Astrocyte (in vitro differentiated cells and primary cell): Measurements from ENCODE around the gene FAM131C. TPM values are rescaled to one million over a fixed set of nuclear protein-coding genes. Genes with fewer than 3 reads are reported as not detected.

Source experiments
- DNase-seq: peaks from one replicate; pipeline ENCODE4 v3.0.0-alpha.2; 2010; ENCODE audit warnings: low read depth
- FAIRE-seq: peaks from 2 replicates; lab custom pipeline; 2011; peaks lifted over from hg19 to GRCh38; lab: Jason Lieb, UNC
- H2AFZ ChIP-seq: 2 replicates; pipeline ENCODE4 v1.6.0; 2012; ENCODE audit warnings: low read depth, low read length, inconsistent platforms
- H3K27ac ChIP-seq: 2 replicates; pipeline ENCODE4 v1.5.1; 2011; ENCODE audit warnings: low read depth, low read length, inconsistent platforms
- H3K27me3 ChIP-seq: 2 replicates; pipeline ENCODE4 v1.6.0; 2011; ENCODE audit warnings: low read length, inconsistent platforms; ENCODE audit not compliant: insufficient read depth
- H3K36me3 ChIP-seq: 2 replicates; pipeline ENCODE4 v1.5.1; 2011; ENCODE audit warnings: low read length, inconsistent platforms; ENCODE audit not compliant: insufficient read depth
- H3K4me1 ChIP-seq: 2 replicates; pipeline ENCODE4 v1.5.1; 2011; ENCODE audit warnings: low read length, inconsistent platforms; ENCODE audit not compliant: insufficient read depth
- H3K4me2 ChIP-seq: 2 replicates; pipeline ENCODE4 v1.6.0; 2012; ENCODE audit warnings: low read length, inconsistent platforms
- H3K4me3 ChIP-seq: 2 replicates; pipeline ENCODE4 v1.5.1; 2011; ENCODE audit warnings: low read depth, mild to moderate bottlenecking, low read length, inconsistent platforms; ENCODE audit not compliant: insufficient read depth
- H3K79me2 ChIP-seq: 2 replicates; pipeline ENCODE4 v1.6.0; 2012; ENCODE audit warnings: mild to moderate bottlenecking, low read length, inconsistent platforms; ENCODE audit not compliant: insufficient read depth
- H3K9ac ChIP-seq: 2 replicates; pipeline ENCODE4 v1.6.0; 2012; ENCODE audit warnings: mild to moderate bottlenecking, low read length, inconsistent platforms
- H3K9me3 ChIP-seq: 2 replicates; pipeline ENCODE4 v1.5.1; 2012; ENCODE audit warnings: low read depth, mild to moderate bottlenecking, low read length, inconsistent platforms; ENCODE audit not compliant: insufficient read depth
- H4K20me1 ChIP-seq: 2 replicates; pipeline ENCODE4 v1.6.0; 2012; ENCODE audit warnings: low read length, inconsistent platforms; ENCODE audit not compliant: insufficient read depth
- H3K27ac Mint-ChIP-seq: one replicate; pipeline ENCODE4 v1.8.0; 2021; ENCODE audit warnings: mild to moderate bottlenecking, mixed read lengths; ENCODE audit not compliant: unreplicated experiment
- H3K27me3 Mint-ChIP-seq: one replicate; pipeline ENCODE4 v1.8.0; 2021; ENCODE audit warnings: low read depth, mixed read lengths; ENCODE audit not compliant: unreplicated experiment
- H3K36me3 Mint-ChIP-seq: one replicate; pipeline ENCODE4 v1.8.0; 2021; ENCODE audit warnings: low read depth, mixed read lengths; ENCODE audit not compliant: unreplicated experiment
- H3K4me1 Mint-ChIP-seq: one replicate; pipeline ENCODE4 v1.8.0; 2021; ENCODE audit warnings: low read depth, mixed read lengths; ENCODE audit not compliant: unreplicated experiment
- H3K4me3 Mint-ChIP-seq: one replicate; pipeline ENCODE4 v1.8.0; 2021; ENCODE audit warnings: mild to moderate bottlenecking, moderate library complexity, mixed read lengths; ENCODE audit not compliant: unreplicated experiment
- H3K9me3 Mint-ChIP-seq: one replicate; pipeline ENCODE4 v1.8.0; 2021; ENCODE audit warnings: mild to moderate bottlenecking, mixed read lengths; ENCODE audit not compliant: unreplicated experiment
- CTCF ChIP-seq: IDR thresholded peaks from 2 replicates; pipeline ENCODE4 v1.5.1; 2011; ENCODE audit warnings: low read depth, mild to moderate bottlenecking, inconsistent platforms, low read length, moderate library complexity; ENCODE audit not compliant: insufficient read depth
- EZH2 ChIP-seq: IDR thresholded peaks from 2 replicates; pipeline ENCODE4 v1.6.1; 2012; ENCODE audit warnings: mild to moderate bottlenecking, low read length, inconsistent platforms; ENCODE audit not compliant: insufficient read depth
- total RNA-seq: library from RNA; stranded (reverse); gene quantifications from 2 replicates; pipeline ENCODE4 v1.2.1, GENCODE V29; 2021

The FAM131C gene
- total RNA-seq, 1 donor from 2014 or later: 0.11 TPM

GRCh38 chr1:16013220-16013907, 60.1 kb downstream of the FAM131C start:
- Mint-ChIP-seq H3K36me3 (no peaks in the 10 kb centered on the region), H3K27me3 (peaks cover 2% of the 10 kb centered on the region), H3K4me1 (peaks cover 14% of the 10 kb centered on the region), H3K27ac (peak overlapping the region; percentile 91), H3K4me3 (no peak overlapping the region), H3K9me3 (peaks cover 4% of the 10 kb centered on the region)
- no peak for TF ChIP-seq EZH2
- no peak for TF ChIP-seq CTCF
- H3K4me2 ChIP-seq: peak overlapping the region; percentile 83
- DNase-seq: peak; percentile 77
- no peaks in the 10 kb centered on the region for H3K79me2 ChIP-seq
- no peak for FAIRE-seq
- H2AFZ ChIP-seq: peak overlapping the region; percentile 28
- no peaks in the 10 kb centered on the region for H3K36me3 ChIP-seq
- no peaks in the 10 kb centered on the region for H4K20me1 ChIP-seq
- no peaks in the 10 kb centered on the region for H3K27me3 ChIP-seq
- no peaks in the 10 kb centered on the region for H3K9me3 ChIP-seq
- H3K4me1 ChIP-seq: peaks cover 31% of the 10 kb centered on the region
- peak overlapping the region; percentile 77 for H3K9ac ChIP-seq
- H3K4me3 ChIP-seq: peak overlapping the region; percentile 41
- peak overlapping the region; percentile 31 for H3K27ac ChIP-seq

- DNase-seq (peak; percentile 59), FAIRE-seq (no peak)
- peak overlapping the region; percentile 41 for H3K4me3 ChIP-seq
- peaks cover 2% of the 10 kb centered on the region for H3K27me3 Mint-ChIP-seq
- peaks cover 24% of the 10 kb centered on the region for H3K4me1 ChIP-seq
- H3K36me3 Mint-ChIP-seq: no peaks in the 10 kb centered on the region
- H3K79me2 ChIP-seq: no peaks in the 10 kb centered on the region
- H4K20me1 ChIP-seq: no peaks in the 10 kb centered on the region
- peak overlapping the region; percentile 83 for H3K4me2 ChIP-seq
- peak overlapping the region; percentile 14 for H3K4me3 Mint-ChIP-seq
- peak overlapping the region; percentile 31 for H3K27ac ChIP-seq
- no peaks in the 10 kb centered on the region for H3K36me3 ChIP-seq
- no peak for TF ChIP-seq EZH2
- no peak for TF ChIP-seq CTCF
- peaks cover 4% of the 10 kb centered on the region for H3K9me3 Mint-ChIP-seq
- H3K9me3 ChIP-seq: no peaks in the 10 kb centered on the region
- peak overlapping the region; percentile 77 for H3K9ac ChIP-seq
- H3K27ac Mint-ChIP-seq: peak overlapping the region; percentile 18
- H3K4me1 Mint-ChIP-seq: peaks cover 12% of the 10 kb centered on the region
- no peaks in the 10 kb centered on the region for H3K27me3 ChIP-seq
- H2AFZ ChIP-seq: peak overlapping the region; percentile 63
Measured at GRCh38 chr1:16012590-16013219, 60.7 kb downstream of the FAM131C start.
